ENCODE measurements around the gene NKAIN2. TPM values are rescaled to one million over a fixed set of nuclear protein-coding genes. Genes with fewer than 3 reads are reported as not detected.

Gene NKAIN2
- total and polyA plus RNA-seq, 9 of the 15 experiments (the other 6 are each of a cell fraction or from before 2014, with no cell fraction given) = not detected

DNA sequence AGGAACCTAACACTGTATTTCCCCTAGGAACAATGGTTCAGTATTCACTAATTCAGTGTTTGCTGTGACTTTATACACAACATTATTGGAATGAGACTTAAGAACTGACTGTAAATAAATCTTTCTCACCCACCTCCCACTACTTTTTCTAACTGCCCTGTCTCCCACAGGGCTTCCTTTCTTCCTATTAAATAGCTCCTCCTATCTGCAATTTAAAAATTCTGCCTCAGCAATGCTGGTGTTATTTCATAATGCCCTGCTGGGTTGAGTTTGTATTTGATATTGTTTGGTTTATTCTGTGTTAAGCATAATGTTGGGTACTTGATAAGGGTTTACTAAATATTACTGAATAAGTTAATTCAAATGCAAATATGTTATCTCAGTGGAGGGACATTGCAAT is 585.5 kb downstream of the NKAIN2 start:
- POLR2A ChIA-PET = no interaction called here
- H3K36me3 ChIP-seq (ENCODE audit: control insufficient read depth, insufficient read depth, low read length) = no peaks in the 10 kb centered on the region
- DNase-seq (ENCODE audit: extremely low read depth in 1 of 4, low spot score in 3 of 4) (no peak), FAIRE-seq (no peak), ATAC-seq (no peak)
- H3K4me3 ChIP-seq = no peak overlapping the region
- H3K9ac ChIP-seq (ENCODE audit: insufficient read depth in 1 of 2, low read depth in 2 of 2, low read length in 2 of 2) = no peak overlapping the region
- no peaks in the 10 kb centered on the region for H3K4me1 ChIP-seq (replicated peaks in 1 of 2; ENCODE audit: control insufficient read depth in 2 of 2, insufficient read depth in 2 of 2, low read length in 2 of 2)
- no peak overlapping the region for H3K27ac ChIP-seq (ENCODE audit: extremely low read depth, low read depth, low read length)
- H3K27me3 ChIP-seq (ENCODE audit: control insufficient read depth in 2 of 2, insufficient read depth in 2 of 2, low read length in 2 of 2) = no peaks in the 10 kb centered on the region
- H2AFZ ChIP-seq (ENCODE audit: low read depth, low read length) = no peak overlapping the region
- intact Hi-C loops (cut with micrococcal nuclease) (no loop called here), in situ Hi-C loops (cut with MboI) (no loop called here)
- TF ChIP-seq SRSF1 (IDR thresholded peaks at IDR 0.05; ENCODE audit: low read depth, low read length) = no peak
- TF ChIP-seq NR4A1 (CRISPR knock-in tag; IDR thresholded peaks at IDR 0.05) = no peak
- no peak for TF ChIP-seq NR4A1 (tag; IDR thresholded peaks at IDR 0.05)
- no peak for TF ChIP-seq ZNF184 (CRISPR knock-in tag; IDR thresholded peaks at IDR 0.05)
- no peak for TF ChIP-seq GTF2E2 (tag; IDR thresholded peaks at IDR 0.05)
- no peak for TF ChIP-seq GABPB1 (CRISPR knock-in tag; IDR thresholded peaks at IDR 0.05)
- no peak for TF ChIP-seq ZNF175 (CRISPR knock-in tag; IDR thresholded peaks at IDR 0.05; ENCODE audit: low read depth)
- no peak for TF ChIP-seq ZBTB1 (CRISPR knock-in tag; IDR thresholded peaks at IDR 0.05; ENCODE audit: borderline replicate concordance, low read depth)
- TF ChIP-seq TAF15 (IDR thresholded peaks at IDR 0.05; ENCODE audit: low read depth, low read length) = no peak
- no peak for TF ChIP-seq HNRNPK (IDR thresholded peaks at IDR 0.05; ENCODE audit: low read depth, low read length, poor library complexity, severe bottlenecking)
- H3K4me2 ChIP-seq (ENCODE audit: insufficient read depth, low read length) = no peak overlapping the region
- CTCF ChIA-PET (ENCODE audit: low intra/inter-chr PET ratio) = no interaction called here
- no peaks in the 10 kb centered on the region for H4K20me1 ChIP-seq (replicated peaks; ENCODE audit: control insufficient read depth, insufficient read depth, low read length)
- H3K9me1 ChIP-seq (ENCODE audit: control insufficient read depth, insufficient read depth, low read length) = no peaks in the 10 kb centered on the region
- BruUV-seq (replicated peaks) = no TSS peak
- no peaks in the 10 kb centered on the region for H3K79me2 ChIP-seq (ENCODE audit: control insufficient read depth, insufficient read depth, low read length)
- no peaks in the 10 kb centered on the region; the same call in 1 of the 2 replicates for H3K9me3 ChIP-seq (replicated peaks; ENCODE audit: control insufficient read depth, insufficient read depth, low read depth, low read length)
